SK-N-SH (cell line): ENCODE results near the gene ZNF594. TPM values are rescaled to one million over a fixed set of nuclear protein-coding genes. Genes with fewer than 3 reads are reported as not detected.

Experiments used
- CTCF ChIA-PET: fragments of 300-600, 350-600 bp; formaldehyde crosslinking; extraction: SDS; loops from one replicate; lab custom pipeline; 2021; lab: Yijun Ruan, JAX
- POLR2A ChIA-PET: fragments of 350-600 bp; sonication (Branson Sonifier 250); formaldehyde crosslinking; extraction: SDS; loops from one replicate; lab custom pipeline; 2020; ENCODE audit warnings: antibody characterized with exemption, inconsistent platforms; lab: Yijun Ruan, JAX
- DNase-seq: peaks from one replicate; pipeline ENCODE4 v3.0.0; 2012
- H2AFZ ChIP-seq: fragments of 200-600 bp; sonication (generic); 2 replicates; pipeline ENCODE4 v1.8.1; 2016; ENCODE audit warnings: antibody characterized with exemption, mild to moderate bottlenecking, low read depth
- H3F3A ChIP-seq: fragments of 200-600 bp; sonication (generic); replicated peaks from 2 replicates; pipeline ENCODE3; 2016; ENCODE audit warnings: antibody characterized with exemption, mild to moderate bottlenecking; ENCODE audit not compliant: insufficient read depth
- H3K27ac ChIP-seq, 2 experiments: fragments of 200-500 bp in 1 of 2; fragments of 200-600 bp in 1 of 2; sonication (Bioruptor generic) in 1 of 2; sonication (generic), shearing (Covaris generic) in 1 of 2; 2 replicates each; pipeline versions ENCODE4 v1.5.1 to v1.6.1; 2014 to 2016; ENCODE audit warnings: low read depth in 2 of 2, inconsistent platforms in 1 of 2, low read length in 1 of 2, mild to moderate bottlenecking in 1 of 2, mixed read lengths in 1 of 2
- H3K27me3 ChIP-seq: fragments of 200-600 bp; sonication (generic), shearing (Covaris generic); 2 replicates; pipeline ENCODE4 v1.6.1; 2016; ENCODE audit warnings: mixed run types; ENCODE audit not compliant: insufficient read depth
- H3K36me3 ChIP-seq, 2 experiments: fragments of 200-500 bp in 1 of 2; fragments of 200-600 bp in 1 of 2; sonication (Bioruptor generic) in 1 of 2; sonication (generic) in 1 of 2; replicated peaks in 1 of 2; 2 replicates each; pipeline versions ENCODE3 to v1.5.1; 2014 to 2016; ENCODE audit warnings: low read length in 1 of 2, mild to moderate bottlenecking in 1 of 2; ENCODE audit not compliant: insufficient read depth in 2 of 2, control insufficient read depth in 1 of 2
- H3K4me1 ChIP-seq, 2 experiments: fragments of 200-500 bp in 1 of 2; fragments of 200-600 bp in 1 of 2; sonication (Bioruptor generic) in 1 of 2; sonication (generic), shearing (Covaris generic) in 1 of 2; 2 replicates each; pipeline versions ENCODE4 v1.5.1 to v1.6.1; 2014 to 2016; ENCODE audit warnings: low read depth in 1 of 2, low read length in 1 of 2, mixed run types in 1 of 2; ENCODE audit not compliant: insufficient read depth in 2 of 2, control insufficient read depth in 1 of 2
- H3K4me2 ChIP-seq: fragments of 200-600 bp; sonication (generic), shearing (Covaris generic); 2 replicates; pipeline ENCODE4 v1.6.1; 2017; ENCODE audit warnings: mixed run types
- H3K4me3 ChIP-seq, 2 experiments: fragments of 200-500 bp in 1 of 2; fragments of 200-600 bp in 1 of 2; sonication (Bioruptor generic) in 1 of 2; sonication (generic), shearing (Covaris generic) in 1 of 2; 2 replicates each; pipeline versions ENCODE4 v1.5.1 to v1.8.1; 2014 to 2016; ENCODE audit warnings: low read depth in 2 of 2, inconsistent platforms in 1 of 2, low read length in 1 of 2, mild to moderate bottlenecking in 1 of 2, mixed read lengths in 1 of 2, moderate library complexity in 1 of 2
- H3K79me2 ChIP-seq: fragments of 200-600 bp; sonication (generic); 2 replicates; pipeline ENCODE4 v1.8.1; 2017; ENCODE audit warnings: mild to moderate bottlenecking; ENCODE audit not compliant: insufficient read depth
- H3K9ac ChIP-seq: fragments of 200-600 bp; sonication (generic); 2 replicates; pipeline ENCODE4 v1.6.1; 2017; ENCODE audit warnings: mixed run types
- H3K9me2 ChIP-seq: fragments of 200-600 bp; sonication (generic); 2 replicates; pipeline ENCODE4 v1.6.1; 2017; ENCODE audit warnings: mixed run types
- H3K9me3 ChIP-seq: fragments of 200-600 bp; sonication (generic); 2 replicates; pipeline ENCODE4 v1.6.1; 2017; ENCODE audit warnings: mixed run types, mild to moderate bottlenecking, moderate library complexity
- H4K20me1 ChIP-seq: fragments of 200-600 bp; sonication (generic); 2 replicates; pipeline ENCODE4 v1.6.1; 2017; ENCODE audit warnings: mild to moderate bottlenecking, mixed run types; ENCODE audit not compliant: insufficient read depth
- CHD2 ChIP-seq: fragments of 150-350 bp; IDR thresholded peaks from 2 replicates; pipeline ENCODE4 v1.6.1; 2018; ENCODE audit warnings: low read length; ENCODE audit not compliant: partially characterized antibody
- ELF1 ChIP-seq: IDR thresholded peaks from 2 replicates; pipeline ENCODE4 v1.4.0; 2012
- EP300 ChIP-seq, 2 experiments: IDR thresholded peaks; 2 replicates each; pipeline versions ENCODE4 v1.4.0 to v1.6.1; 2012; ENCODE audit warnings: borderline replicate concordance in 1 of 2, low read depth in 1 of 2, low read length in 1 of 2
- FOSL2 ChIP-seq: IDR thresholded peaks from 2 replicates; pipeline ENCODE4 v1.4.0; 2012; ENCODE audit warnings: low read depth, mild to moderate bottlenecking, moderate library complexity, borderline replicate concordance
- FOXJ3 ChIP-seq: sonication (generic); formaldehyde crosslinking; IDR thresholded peaks from 2 replicates; pipeline ENCODE4 v1.5.1; 2020; ENCODE audit warnings: mild to moderate bottlenecking, missing genetic modification reagents
- FOXM1 ChIP-seq: IDR thresholded peaks from 2 replicates; pipeline ENCODE4 v1.4.0; 2012; ENCODE audit warnings: low read depth, mild to moderate bottlenecking
- GATA2 ChIP-seq: sonication (generic); formaldehyde crosslinking; IDR thresholded peaks from 2 replicates; pipeline ENCODE4 v1.5.0; 2020; ENCODE audit warnings: mild to moderate bottlenecking, missing genetic modification reagents
- IRF3 ChIP-seq: fragments of 150-350 bp; IDR thresholded peaks from 2 replicates; pipeline ENCODE4 v1.6.1; 2016; ENCODE audit warnings: mild to moderate bottlenecking, low read depth, low read length
- JUND ChIP-seq: IDR thresholded peaks from 2 replicates; pipeline ENCODE4 v1.4.0; 2012
- MAX ChIP-seq: IDR thresholded peaks from 2 replicates; pipeline ENCODE4 v1.4.0; 2012; ENCODE audit warnings: low read depth
- MEF2A ChIP-seq: IDR thresholded peaks from 2 replicates; pipeline ENCODE4 v1.4.0; 2012; ENCODE audit warnings: low read depth, borderline replicate concordance
- MXI1 ChIP-seq: IDR thresholded peaks from 2 replicates; pipeline ENCODE4 v1.6.1; 2012; ENCODE audit warnings: mild to moderate bottlenecking, low read depth, low read length, improper control_type of control experiment
- NFIC ChIP-seq: IDR thresholded peaks from 2 replicates; pipeline ENCODE4 v1.4.0; 2012; ENCODE audit warnings: borderline replicate concordance
- NRF1 ChIP-seq: IDR thresholded peaks from 2 replicates; pipeline ENCODE4 v1.6.1; 2012; ENCODE audit warnings: low read depth, mild to moderate bottlenecking, low read length
- POLR2AphosphoS5 ChIP-seq: IDR thresholded peaks from 2 replicates; pipeline ENCODE4 v1.6.1; 2012; ENCODE audit warnings: low read depth, low read length
- RCOR1 ChIP-seq: fragments of 150-350 bp; IDR thresholded peaks from 2 replicates; pipeline ENCODE4 v1.6.1; 2017; ENCODE audit warnings: antibody characterized with exemption, low read length
- RFX5 ChIP-seq: IDR thresholded peaks from 2 replicates; pipeline ENCODE4 v1.6.1; 2012; ENCODE audit warnings: mild to moderate bottlenecking, improper control_type of control experiment, low read length
- RXRA ChIP-seq: IDR thresholded peaks from 2 replicates; pipeline ENCODE4 v1.4.0; 2012; ENCODE audit warnings: low read depth, mild to moderate bottlenecking, borderline replicate concordance
- SIN3A ChIP-seq: IDR thresholded peaks from 2 replicates; pipeline ENCODE4 v1.6.1; 2012; ENCODE audit warnings: low read depth, mild to moderate bottlenecking, low read length, moderate library complexity, borderline replicate concordance
- SMC3 ChIP-seq: IDR thresholded peaks from 2 replicates; pipeline ENCODE4 v1.6.1; 2012; ENCODE audit warnings: low read depth, low read length, improper control_type of control experiment
- TAF1 ChIP-seq: IDR thresholded peaks from 2 replicates; pipeline ENCODE4 v1.6.1; 2012; ENCODE audit warnings: low read depth, mild to moderate bottlenecking, low read length, moderate library complexity, borderline replicate concordance
- TEAD4 ChIP-seq: IDR thresholded peaks from 2 replicates; pipeline ENCODE4 v1.4.0; 2012; ENCODE audit warnings: mild to moderate bottlenecking, borderline replicate concordance; ENCODE audit not compliant: insufficient read depth
- USF1 ChIP-seq: IDR thresholded peaks from 2 replicates; pipeline ENCODE4 v1.4.0; 2012; ENCODE audit warnings: low read depth, borderline replicate concordance
- USF2 ChIP-seq: fragments of 150-350 bp; IDR thresholded peaks from 2 replicates; pipeline ENCODE4 v1.6.1; 2017; ENCODE audit warnings: antibody characterized with exemption, low read length, low read depth, borderline replicate concordance
- ZBTB33 ChIP-seq: IDR thresholded peaks from 2 replicates; pipeline ENCODE4 v1.4.0; 2012; ENCODE audit warnings: low read depth, borderline replicate concordance
- whole genome bisulfite sequencing: methylation state at CpG from one replicate; pipeline ENCODE4 v1.1.6; 2017; ENCODE audit warnings: low lambda C conversion rate; 5-methylcytosine and 5-hydroxymethylcytosine counted together
- polyA plus RNA-seq, 3 experiments: library from polyadenylated mRNA; depleted of rRNA; stranded (reverse); fragments of >200 nt; gene quantifications; 2 replicates each; pipeline ENCODE4 v1.2.3, GENCODE V29; 2012

Gene ZNF594
- polyA plus RNA-seq, 1 of the 3 experiments (the other 2 are of a cell fraction): 2.8 TPM

- no peak for DNase-seq
- H3K4me2 ChIP-seq: no peak overlapping the region
- no peaks in the 10 kb centered on the region for H3K79me2 ChIP-seq
- H3K36me3 ChIP-seq: no peaks in the 10 kb centered on the region
- H3K9me3 ChIP-seq: no peaks in the 10 kb centered on the region
- WGBS: 67% methylated on average over 1 of the region's 5 CpGs
- no peaks in the 10 kb centered on the region for H3F3A ChIP-seq
- no peaks in the 10 kb centered on the region for H3K4me1 ChIP-seq
- H3K27ac ChIP-seq: no peak overlapping the region
- H3K9ac ChIP-seq: no peak overlapping the region
- CTCF ChIA-PET: no interaction called here
- H3K4me3 ChIP-seq: no peak overlapping the region
- no peaks in the 10 kb centered on the region for H4K20me1 ChIP-seq
- no peaks in the 10 kb centered on the region for H3K9me2 ChIP-seq
- no peaks in the 10 kb centered on the region for H3K27me3 ChIP-seq
- H2AFZ ChIP-seq: no peak overlapping the region
- TF ChIP-seq JUND (no peak), RXRA (no peak), USF1 (no peak), EP300 (IDR thresholded peaks at IDR 0.05; ENCODE audit: borderline replicate concordance in 1 of 2, low read depth in 1 of 2, low read length in 1 of 2) (no peak), TAF1 (no peak), SMC3 (no peak), USF2 (no peak), FOSL2 (no peak), SIN3A (no peak), NRF1 (no peak), NFIC (no peak), POLR2AphosphoS5 (no peak), RFX5 (no peak), MEF2A (no peak), RCOR1 (no peak), TEAD4 (no peak), FOXM1 (no peak)
- POLR2A ChIA-PET: no interaction called here
Measured at GRCh38 chr17:5139458-5139732, 52.3 kb downstream of the ZNF594 start.

- Histone ChIP-seq H3K27ac (no peak overlapping the region), H3K4me2 (no peak overlapping the region), H3K27me3 (no peaks in the 10 kb centered on the region), H3K36me3 (no peaks in the 10 kb centered on the region), H2AFZ (no peak overlapping the region), H3K9me3 (no peaks in the 10 kb centered on the region), H3F3A (no peaks in the 10 kb centered on the region), H3K4me3 (no peak overlapping the region), H4K20me1 (no peaks in the 10 kb centered on the region), H3K9me2 (no peaks in the 10 kb centered on the region), H3K9ac (no peak overlapping the region), H3K4me1 (no peaks in the 10 kb centered on the region), H3K79me2 (no peaks in the 10 kb centered on the region)
- no peak for DNase-seq
- ChIA-PET POLR2A (no interaction called here), CTCF (no interaction called here)
- 74% methylated on average over 7 of the region's 24 CpGs for WGBS
- TF ChIP-seq FOXJ3 (CRISPR knock-in tag) (no peak), MXI1 (no peak), FOSL2 (no peak), ELF1 (no peak), NRF1 (no peak), RFX5 (no peak), IRF3 (no peak), GATA2 (no peak), SMC3 (no peak), CHD2 (no peak), ZBTB33 (no peak), MAX (no peak)
Measured at GRCh38 chr17:5138616-5139457, 52.8 kb downstream of the ZNF594 start.
